Measurements from ENCODE around the gene STOX2.
A peak's percentile ranks its signal among the peaks of the same experiment; 100 is the strongest.

The STOX2 gene

DNA sequence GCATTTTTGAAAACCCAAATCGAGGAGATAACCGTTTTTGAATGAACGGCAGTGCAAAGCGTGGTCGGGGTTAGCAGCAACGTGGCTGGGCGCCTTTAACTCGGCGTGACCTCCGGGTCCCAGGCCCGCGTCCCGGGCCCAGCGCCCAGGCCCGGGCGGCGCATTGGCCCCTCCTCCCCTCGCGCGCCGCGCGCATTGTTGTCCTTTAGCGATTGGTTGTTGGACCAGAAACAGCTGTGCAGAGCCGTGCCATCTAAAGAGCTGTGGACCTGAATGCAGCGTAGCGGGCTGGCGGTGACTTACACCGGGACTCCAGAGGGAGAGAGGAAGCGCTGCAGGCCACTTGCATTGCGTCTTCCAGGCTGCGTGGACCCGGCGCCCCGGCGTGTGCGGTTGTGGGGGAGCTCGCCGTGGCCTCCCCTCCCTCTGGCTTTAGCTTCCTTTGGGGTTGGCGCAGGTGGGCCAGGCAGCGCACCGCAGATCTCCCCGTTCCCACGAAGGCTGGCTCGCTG, at the start of gene STOX2:
Gene STOX2, plus strand, starts transcription at position 227 of the 512 bp plus-strand sequence. CDS start 1,484 bp downstream, outside the sequence.
- Histone ChIP-seq H3K9me3 (no peaks in the 10 kb centered on the region), H3K4me3 (ENCODE audit: low read depth in 1 of 2, low read length in 1 of 2) (peak within 1 kb of the TSS; percentile 34 to 57), H3K27ac (no peak within 1 kb of the TSS), H3K4me1 (ENCODE audit: control insufficient read depth in 1 of 2, insufficient read depth in 1 of 2, low read depth in 1 of 2, low read length in 1 of 2) (peaks cover 19 to 29% of the 10 kb centered on the region in 2 experiments), H3K27me3 (peaks cover 77% of the 10 kb centered on the region), H3K36me3 (no peaks in the 10 kb centered on the region)
- no peak for TF ChIP-seq CTCF (IDR thresholded peaks at IDR 0.05)

DNA sequence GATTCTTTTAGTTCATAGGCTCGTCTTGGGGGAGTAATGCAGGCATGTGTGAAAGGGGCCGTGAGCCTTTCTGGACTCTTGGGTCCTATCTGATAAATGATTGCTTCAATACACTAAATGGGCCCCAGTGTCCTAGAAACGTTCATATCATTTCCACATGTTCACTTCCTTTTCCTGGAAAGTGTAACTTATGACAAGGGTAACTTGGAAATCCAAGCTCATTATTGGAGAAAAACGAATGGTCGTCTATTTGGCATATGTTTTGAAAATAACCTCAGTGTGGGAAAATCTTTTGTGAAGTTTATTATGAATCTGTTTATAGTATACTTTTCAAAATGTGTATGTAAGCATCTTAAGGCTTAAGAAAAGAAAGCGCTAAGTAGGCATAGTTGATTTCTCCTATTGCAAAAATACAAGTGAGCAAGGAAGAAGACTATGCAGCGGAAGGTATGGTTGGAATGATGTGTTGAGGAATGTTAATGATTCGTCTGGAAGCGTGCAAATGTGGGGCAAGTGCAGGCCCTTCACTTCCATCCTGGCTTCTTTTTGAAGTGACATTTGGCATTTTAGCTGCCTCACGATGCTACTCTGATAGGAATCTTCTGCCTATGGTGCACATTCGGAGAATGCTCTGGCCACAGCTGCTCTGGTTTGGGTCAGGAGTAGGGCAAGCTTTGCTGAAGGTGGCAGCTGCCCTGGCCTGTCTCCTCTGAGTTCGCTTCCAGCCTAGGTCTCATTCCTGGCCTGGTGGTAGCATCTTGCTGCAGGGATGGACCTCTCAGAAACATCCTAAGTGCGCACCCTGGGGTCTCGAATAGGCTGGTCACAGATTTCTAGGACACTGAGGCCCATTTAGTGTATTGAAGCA, 49.5 kb upstream of the STOX2 start:
- no peak for TF ChIP-seq CTCF (IDR thresholded peaks at IDR 0.05)
- Histone ChIP-seq H3K4me1 (ENCODE audit: control insufficient read depth in 1 of 2, insufficient read depth in 1 of 2, low read depth in 1 of 2, low read length in 1 of 2) (peaks cover 15 to 28% of the 10 kb centered on the region in 2 experiments), H3K4me3 (ENCODE audit: low read depth in 1 of 2, low read length in 1 of 2) (no peak overlapping the region)

DNA sequence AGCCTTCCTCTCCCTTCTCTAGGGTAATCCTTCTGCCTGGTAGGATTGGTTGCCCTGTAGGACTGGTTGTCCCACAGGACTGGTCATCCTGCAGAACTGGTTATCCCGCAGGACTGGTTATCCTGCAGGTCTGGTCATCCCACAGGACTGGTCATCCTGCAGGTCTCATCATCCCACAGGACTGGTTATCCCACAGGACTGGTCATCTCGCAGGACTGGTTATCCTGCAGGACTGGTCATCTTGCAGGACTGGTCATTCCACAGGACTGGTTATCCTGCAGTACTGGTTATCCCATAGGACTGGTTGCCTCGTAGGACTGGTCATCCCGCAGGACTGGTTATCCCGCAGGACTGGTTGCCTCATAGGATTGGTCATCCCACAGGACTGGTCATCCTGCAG, 48.1 kb upstream of the STOX2 start:
- H3K36me3 ChIP-seq, result no peaks in the 10 kb centered on the region
- peaks cover 15 to 28% of the 10 kb centered on the region in 2 experiments for H3K4me1 ChIP-seq (ENCODE audit: control insufficient read depth in 1 of 2, insufficient read depth in 1 of 2, low read depth in 1 of 2, low read length in 1 of 2)
- no peaks in the 10 kb centered on the region for H3K27me3 ChIP-seq
- no peak overlapping the region for H3K4me3 ChIP-seq (ENCODE audit: low read depth in 1 of 2, low read length in 1 of 2)
- H3K27ac ChIP-seq, result no peak overlapping the region
- H3K9me3 ChIP-seq, result no peaks in the 10 kb centered on the region
- no peak for TF ChIP-seq CTCF (IDR thresholded peaks at IDR 0.05)

More for the DNA sequence above, 49.5 kb upstream of the STOX2 start:
- H3K27ac ChIP-seq, result no peak overlapping the region
- H3K36me3 ChIP-seq, result no peaks in the 10 kb centered on the region
- no peaks in the 10 kb centered on the region for H3K27me3 ChIP-seq
- no peaks in the 10 kb centered on the region for H3K9me3 ChIP-seq

DNA sequence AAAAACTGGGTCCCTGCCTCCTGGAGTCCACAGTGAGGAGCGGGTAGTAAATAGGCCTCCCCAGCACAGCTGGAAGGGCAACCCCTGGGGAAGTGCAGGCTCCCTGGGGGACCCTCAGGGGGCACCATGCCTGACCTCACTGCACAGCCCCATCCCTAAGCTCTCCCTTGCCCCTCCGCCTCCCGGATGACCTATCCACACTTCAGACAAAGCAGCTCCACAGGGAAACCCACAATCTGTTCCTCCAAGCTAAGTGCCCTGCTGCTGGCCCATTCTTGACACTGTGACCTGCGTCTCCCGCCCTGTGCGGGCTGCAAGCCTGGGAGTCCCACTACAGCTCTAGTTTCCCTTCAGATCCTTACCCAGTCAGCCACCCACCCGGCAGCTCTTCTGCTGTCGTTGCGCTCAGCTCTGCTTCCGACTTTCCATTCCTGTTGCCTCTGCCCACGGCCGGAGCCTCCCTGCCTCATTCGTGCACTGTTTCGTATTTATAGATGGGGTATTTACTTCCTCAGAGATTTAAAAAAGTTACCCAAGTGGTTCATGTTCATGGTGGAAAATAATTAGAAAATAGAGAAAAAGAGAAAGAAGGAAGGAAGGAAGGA, 47.0 kb upstream of the STOX2 start:
- Histone ChIP-seq H3K27ac (peak overlapping the region; percentile 67), H3K9me3 (no peaks in the 10 kb centered on the region), H3K27me3 (no peaks in the 10 kb centered on the region), H3K4me3 (ENCODE audit: low read depth in 1 of 2, low read length in 1 of 2) (no peak overlapping the region), H3K36me3 (no peaks in the 10 kb centered on the region), H3K4me1 (ENCODE audit: control insufficient read depth in 1 of 2, insufficient read depth in 1 of 2, low read depth in 1 of 2, low read length in 1 of 2) (peaks cover 15 to 28% of the 10 kb centered on the region in 2 experiments)
- TF ChIP-seq CTCF (IDR thresholded peaks at IDR 0.05), result no peak

DNA sequence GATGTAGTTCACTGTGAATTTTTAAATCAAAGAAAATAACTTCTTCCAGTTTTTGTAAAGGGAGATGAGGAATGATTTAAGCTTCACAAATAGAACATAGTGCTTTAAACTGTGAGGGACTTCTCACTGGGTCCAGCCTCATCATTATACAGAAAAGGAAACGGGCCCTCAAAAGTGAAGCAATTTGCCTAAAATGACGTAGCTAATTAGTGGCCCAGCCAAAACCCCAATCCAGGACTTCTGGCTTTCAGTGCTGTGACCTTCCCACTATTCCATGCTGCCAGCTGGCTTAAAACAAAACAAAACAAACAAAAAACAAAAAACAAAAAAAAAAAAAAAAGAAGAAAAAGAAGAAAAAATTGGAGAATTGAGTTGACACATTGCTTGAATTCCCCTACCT, 45.0 kb upstream of the STOX2 start:
- no peak overlapping the region for H3K4me3 ChIP-seq (ENCODE audit: low read depth in 1 of 2, low read length in 1 of 2)
- no peaks in the 10 kb centered on the region for H3K9me3 ChIP-seq
- H3K36me3 ChIP-seq, result no peaks in the 10 kb centered on the region
- H3K27ac ChIP-seq, result no peak overlapping the region
- no peak for TF ChIP-seq CTCF (IDR thresholded peaks at IDR 0.05)
- peaks cover 15 to 34% of the 10 kb centered on the region in 2 experiments for H3K4me1 ChIP-seq (ENCODE audit: control insufficient read depth in 1 of 2, insufficient read depth in 1 of 2, low read depth in 1 of 2, low read length in 1 of 2)
- H3K27me3 ChIP-seq, result no peaks in the 10 kb centered on the region
